Measurements from ENCODE around the gene IGF1R. TPM values are rescaled to one million over a fixed set of nuclear protein-coding genes. Genes with fewer than 3 reads are reported as not detected.

IGF1R gene
- total RNA-seq, 1 donor from 2014 or later = 151 TPM

GRCh38 chr15:98728811-98729160 lies 80.4 kb downstream of the IGF1R start:
- intact Hi-C loops (cut with DNase I) = loop anchor here (5.0 kb wide), 3 partner anchors 34 to 76 kb away; no protein-coding TSS in a partner anchor
- DNase-seq (ENCODE audit: low spot score in 2 of 2) = no peak
- H3K27ac ChIP-seq = peak overlapping the region; percentile 95 to 97
- no peak for TF ChIP-seq CTCF (IDR thresholded peaks at IDR 0.05)
- no peaks in the 10 kb centered on the region for H3K27me3 ChIP-seq
- H3K9me3 ChIP-seq = no peaks in the 10 kb centered on the region
- no peak overlapping the region for H3K4me3 ChIP-seq
- H3K36me3 ChIP-seq = no peaks in the 10 kb centered on the region
- peaks cover 30 to 77% of the 10 kb centered on the region in 2 donors for H3K4me1 ChIP-seq

DNA sequence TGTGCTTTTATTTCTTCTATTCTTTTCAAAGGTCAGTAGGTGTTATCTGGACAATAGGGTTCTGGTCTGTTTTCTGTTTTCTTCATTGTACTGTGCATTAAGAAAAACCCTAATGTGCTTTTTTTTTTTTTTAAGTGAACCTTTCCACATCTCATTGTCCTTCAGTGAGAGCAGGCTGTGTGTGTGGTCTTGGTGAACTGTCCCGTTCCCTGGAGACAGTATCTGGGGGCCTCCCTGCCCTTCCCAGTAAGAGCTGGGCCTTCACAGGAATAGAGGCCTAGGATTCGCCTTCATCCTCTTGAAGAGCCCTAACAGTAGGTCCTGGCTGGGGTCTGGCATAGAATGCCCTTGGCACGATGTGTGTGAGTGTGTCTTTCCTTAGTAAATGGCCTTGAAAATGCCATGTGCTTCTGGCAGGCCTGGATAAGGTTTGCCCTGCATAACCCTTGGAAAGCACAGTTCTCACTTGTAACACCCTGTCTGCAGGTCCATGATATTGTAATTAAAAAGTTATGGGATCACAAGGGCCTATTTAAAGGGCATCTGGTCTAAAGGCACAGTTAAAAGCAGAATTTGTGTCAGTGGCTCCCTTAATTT lies 81.2 kb downstream of the IGF1R start:
- H3K36me3 ChIP-seq = no peaks in the 10 kb centered on the region
- TF ChIP-seq CTCF (IDR thresholded peaks at IDR 0.05) = no peak
- DNase-seq (ENCODE audit: low spot score in 2 of 2) = no peak
- intact Hi-C loops (cut with DNase I) = loop anchor here (5.0 kb wide), 3 partner anchors 33 to 77 kb away; no protein-coding TSS in a partner anchor
- H3K4me1 ChIP-seq = peaks cover 30 to 80% of the 10 kb centered on the region in 2 donors
- no peaks in the 10 kb centered on the region for H3K27me3 ChIP-seq
- H3K4me3 ChIP-seq = no peak overlapping the region
- peak overlapping the region; percentile 95 to 97 for H3K27ac ChIP-seq
- H3K9me3 ChIP-seq = no peaks in the 10 kb centered on the region

GRCh38 chr15:98730860-98731711 lies 82.7 kb downstream of the IGF1R start:
- Histone ChIP-seq H3K27me3 (no peaks in the 10 kb centered on the region), H3K36me3 (no peaks in the 10 kb centered on the region), H3K9me3 (no peaks in the 10 kb centered on the region), H3K27ac (peak overlapping the region; percentile 95 to 97), H3K4me3 (no peak overlapping the region), H3K4me1 (peaks cover 33 to 92% of the 10 kb centered on the region in 2 donors)
- DNase-seq (ENCODE audit: low spot score in 2 of 2) = no peak
- no peak for TF ChIP-seq CTCF (IDR thresholded peaks at IDR 0.05)
- intact Hi-C loops (cut with DNase I) = no loop called here

DNA sequence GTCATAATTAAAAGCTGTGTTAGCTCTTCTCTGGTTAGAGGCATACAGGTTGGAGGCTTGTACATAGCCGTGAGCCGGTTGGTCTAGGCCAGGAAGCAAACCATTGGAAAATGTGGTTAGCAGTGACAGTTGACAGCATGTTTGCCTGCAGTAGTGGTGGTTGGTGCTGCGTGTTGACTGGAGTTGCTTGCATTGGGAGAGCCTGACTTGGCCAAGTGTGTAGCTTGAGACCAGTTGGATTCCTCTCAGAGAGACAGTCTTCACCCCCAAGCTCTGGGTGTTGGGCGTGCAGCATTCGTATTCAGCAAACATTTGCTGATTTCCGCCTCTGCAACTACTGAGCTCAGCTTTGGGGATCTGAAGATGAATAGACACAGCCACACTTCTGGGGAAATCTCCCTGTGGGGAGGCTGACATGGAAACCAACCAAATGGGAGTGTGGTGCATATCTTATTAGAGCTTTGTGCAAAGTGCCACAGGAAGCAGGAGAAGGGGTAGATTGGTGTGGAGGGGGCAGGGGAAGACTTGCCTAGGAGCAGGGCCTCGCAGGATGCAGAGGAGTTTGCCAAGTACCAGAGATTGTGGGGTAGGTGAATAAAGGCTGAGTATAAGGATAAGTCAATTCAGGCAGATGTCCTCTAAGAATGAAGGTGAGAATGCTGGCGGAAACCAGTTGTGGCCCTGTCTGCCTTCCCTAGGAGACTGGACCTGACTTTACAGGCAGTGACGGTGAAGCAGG lies 83.5 kb downstream of the IGF1R start:
- intact Hi-C loops (cut with DNase I) = no loop called here

More for the DNA sequence above, 83.5 kb downstream of the IGF1R start:
- Histone ChIP-seq H3K27ac (peak overlapping the region; percentile 95 to 97), H3K9me3 (no peaks in the 10 kb centered on the region), H3K4me3 (no peak overlapping the region), H3K27me3 (no peaks in the 10 kb centered on the region), H3K4me1 (peaks cover 33 to 88% of the 10 kb centered on the region in 2 donors), H3K36me3 (no peaks in the 10 kb centered on the region)
- DNase-seq (ENCODE audit: low spot score in 2 of 2) = no peak
- no peak for TF ChIP-seq CTCF (IDR thresholded peaks at IDR 0.05)

All from ascending aorta (tissue), 2 donors.